EH (cell line): ENCODE measurements around the gene KCNH2.

Experiments used
- DNase-seq: peaks from one replicate; pipeline ENCODE4 v3.0.0-alpha.2; 2015; ENCODE audit warnings: low read depth

The KCNH2 gene

GRCh38 chr7:150904011-150904909, 73.9 kb downstream of the KCNH2 start:
- DNase-seq = no peak

DNA sequence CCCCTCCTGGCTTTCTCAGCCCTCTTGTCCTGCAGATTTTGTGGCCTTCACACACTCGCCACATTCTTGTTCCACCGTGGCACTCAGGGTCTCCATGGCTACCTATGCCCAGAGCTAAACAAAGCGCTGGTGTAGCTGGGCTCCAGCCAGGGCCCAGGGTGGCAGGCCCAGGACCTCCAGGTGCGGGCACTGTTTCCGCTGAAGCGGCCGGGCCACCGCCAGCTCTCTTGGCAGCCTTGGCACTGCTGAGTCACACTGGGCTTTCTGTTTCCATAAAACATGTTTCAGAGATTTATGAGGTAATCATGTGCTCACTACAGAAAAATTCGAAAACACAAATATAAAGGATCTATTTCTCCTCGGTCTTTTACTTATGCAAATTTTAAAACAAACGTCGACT, 74.5 kb downstream of the KCNH2 start:
- peak; percentile 41 for DNase-seq

- DNase-seq = no peak
Observed at GRCh38 chr7:150902078-150903033, 75.8 kb downstream of the KCNH2 start.

- no peak for DNase-seq
Observed at GRCh38 chr7:150901160-150902035, 76.7 kb downstream of the KCNH2 start.

DNA sequence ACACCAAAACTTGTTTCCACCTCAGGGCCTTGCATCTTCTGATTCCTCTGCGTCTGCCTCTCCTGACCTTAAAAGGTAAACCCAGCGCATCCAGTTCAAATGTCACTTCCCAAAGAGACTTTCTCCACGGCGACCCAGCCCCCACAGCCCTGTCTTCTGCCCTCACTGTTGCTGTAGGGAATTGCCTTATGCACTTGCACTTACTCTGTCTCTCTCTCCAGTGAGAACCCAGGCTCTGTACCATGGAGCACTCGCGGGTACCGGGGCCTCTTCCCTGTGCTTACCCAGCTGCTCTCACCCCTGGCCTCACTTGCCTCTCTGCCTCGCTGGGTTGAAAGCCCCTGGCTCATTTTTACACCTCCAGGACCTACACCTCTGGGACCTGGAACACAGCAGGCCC, 77.4 kb downstream of the KCNH2 start:
- no peak for DNase-seq

DNA sequence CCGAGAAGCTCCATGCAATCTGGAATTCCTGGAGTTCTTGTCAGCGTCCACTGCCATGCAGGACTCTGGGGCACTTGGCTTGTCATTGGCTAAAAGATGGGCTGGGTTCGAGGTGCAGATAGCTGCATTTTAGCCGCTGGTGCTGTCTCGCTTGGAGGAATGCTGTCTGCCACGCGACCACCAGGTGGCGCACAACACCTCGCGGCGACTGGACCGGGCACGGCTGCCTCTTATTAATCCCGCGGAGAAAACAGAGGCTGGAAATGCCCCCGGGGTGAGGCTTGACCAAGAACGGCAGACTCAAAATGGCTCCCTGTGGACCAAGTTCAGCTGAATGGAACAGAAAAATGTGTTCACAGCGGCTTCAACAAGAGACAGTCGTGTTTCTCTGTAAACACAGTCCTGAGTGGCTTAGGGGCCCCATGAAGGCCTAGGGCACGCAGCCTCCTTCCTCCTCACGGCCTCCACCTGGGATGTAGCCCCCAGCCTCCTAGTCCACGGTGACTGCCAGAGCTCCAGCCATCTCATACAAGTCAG, 79.6 kb downstream of the KCNH2 start:
- DNase-seq = peak; percentile 66

GRCh38 chr7:150897502-150898474, 80.3 kb downstream of the KCNH2 start:
- DNase-seq = no peak

DNA sequence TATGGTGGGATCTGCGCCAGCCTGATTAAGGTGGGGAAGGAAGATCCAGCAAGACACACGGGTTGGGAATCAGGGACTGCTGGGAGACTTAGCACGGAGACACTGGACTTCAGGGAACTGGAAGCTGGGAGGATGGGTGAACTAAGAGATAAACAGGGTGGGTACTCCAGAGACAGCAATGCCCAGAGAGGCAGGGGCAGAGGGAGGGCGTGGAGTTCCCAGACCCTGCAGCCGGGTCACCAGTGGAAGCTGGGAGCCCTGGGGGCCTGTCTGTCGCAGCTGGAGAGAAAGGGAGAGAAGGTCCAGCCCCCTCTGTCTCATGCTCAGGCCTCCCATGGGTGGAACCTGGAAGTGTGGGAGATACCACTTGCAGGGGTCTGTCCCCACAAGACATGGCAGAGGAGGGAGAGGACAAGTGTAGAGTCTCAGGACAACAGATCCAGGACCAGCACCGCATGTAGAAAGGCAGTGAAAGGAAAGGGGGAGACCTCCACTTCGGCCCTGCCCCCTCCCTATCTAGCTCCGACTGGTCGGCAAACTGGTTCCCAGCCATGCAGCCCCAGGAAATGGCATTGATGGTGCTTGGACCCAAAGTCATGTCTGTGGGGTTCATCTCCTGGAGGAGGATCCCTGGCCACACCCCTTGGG, 81.4 kb downstream of the KCNH2 start:
- no peak for DNase-seq

GRCh38 chr7:150895809-150896208, 82.3 kb downstream of the KCNH2 start:
- DNase-seq = no peak
